Type B pancreatic cell (in vitro differentiated cells): ENCODE results near the gene KRTAP20-3. TPM values are rescaled to one million over a fixed set of nuclear protein-coding genes. Genes with fewer than 3 reads are reported as not detected.

Source experiments
- DNase-seq: peaks from one replicate; pipeline ENCODE4 v3.0.0; 2021; ENCODE audit warnings: mixed read lengths; ENCODE audit not compliant: unreplicated experiment; ENCODE audit errors: extremely low spot score
- H3K27ac Mint-ChIP-seq: 2 replicates; pipeline ENCODE4 v1.8.0; 2021; ENCODE audit warnings: mild to moderate bottlenecking, mixed read lengths
- H3K27me3 Mint-ChIP-seq: 2 replicates; pipeline ENCODE4 v1.8.0; 2021; ENCODE audit warnings: mixed read lengths
- H3K36me3 Mint-ChIP-seq: 2 replicates; pipeline ENCODE4 v1.8.0; 2021; ENCODE audit warnings: mixed read lengths
- H3K4me1 Mint-ChIP-seq: one replicate; pipeline ENCODE4 v1.8.0; 2021; ENCODE audit warnings: mixed read lengths; ENCODE audit not compliant: unreplicated experiment
- H3K4me3 Mint-ChIP-seq: 2 replicates; pipeline ENCODE4 v1.8.0; 2021; ENCODE audit warnings: mild to moderate bottlenecking, mixed read lengths
- H3K9me3 Mint-ChIP-seq: 2 replicates; pipeline ENCODE4 v1.8.0; 2021; ENCODE audit warnings: mixed read lengths
- total RNA-seq: library from RNA; stranded (reverse); gene quantifications from 2 replicates; pipeline ENCODE4 v1.2.1, GENCODE V29; 2021; ENCODE audit warnings: low replicate concordance
- TF ChIP-seq, protein P1 (sequence below): fragments of 200-600 bp; sonication (generic); conservative IDR thresholded peaks from 2 replicates; pipeline ENCODE4 v1.5.0; 2021; ENCODE audit warnings: antibody characterized with exemption, mild to moderate bottlenecking

The KRTAP20-3 gene
- total RNA-seq, 1 donor from 2014 or later, result not detected

DNA sequence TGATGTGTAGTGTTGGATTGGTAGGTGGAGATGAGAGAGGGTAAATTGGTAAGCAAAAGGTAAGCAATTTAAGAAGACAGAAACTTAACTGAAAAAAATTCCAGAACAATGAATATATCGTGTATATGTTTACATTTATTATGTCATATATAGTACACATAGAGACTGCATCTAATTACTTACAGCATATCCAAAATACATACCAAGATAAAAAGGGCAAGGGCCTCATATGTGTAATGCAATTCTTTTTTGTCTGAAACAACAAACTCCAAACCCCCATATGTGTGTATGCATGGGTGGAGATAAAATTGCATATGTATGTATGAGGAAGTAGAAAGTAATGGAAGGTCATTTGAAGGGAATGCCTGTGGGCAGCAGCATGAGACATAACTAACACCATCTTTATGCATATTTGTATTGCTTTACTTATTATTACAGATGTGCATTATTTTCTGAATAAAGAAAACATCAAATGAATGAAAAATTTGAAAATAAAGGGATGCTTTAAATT lies 4.3 kb downstream of the KRTAP20-3 start:
- Mint-ChIP-seq H3K27ac (no peak overlapping the region), H3K4me3 (no peak overlapping the region), H3K9me3 (no peaks in the 10 kb centered on the region), H3K27me3 (no peaks in the 10 kb centered on the region), H3K4me1 (no peaks in the 10 kb centered on the region), H3K36me3 (no peaks in the 10 kb centered on the region)
- DNase-seq, result no peak
- TF ChIP-seq, protein P1, sequence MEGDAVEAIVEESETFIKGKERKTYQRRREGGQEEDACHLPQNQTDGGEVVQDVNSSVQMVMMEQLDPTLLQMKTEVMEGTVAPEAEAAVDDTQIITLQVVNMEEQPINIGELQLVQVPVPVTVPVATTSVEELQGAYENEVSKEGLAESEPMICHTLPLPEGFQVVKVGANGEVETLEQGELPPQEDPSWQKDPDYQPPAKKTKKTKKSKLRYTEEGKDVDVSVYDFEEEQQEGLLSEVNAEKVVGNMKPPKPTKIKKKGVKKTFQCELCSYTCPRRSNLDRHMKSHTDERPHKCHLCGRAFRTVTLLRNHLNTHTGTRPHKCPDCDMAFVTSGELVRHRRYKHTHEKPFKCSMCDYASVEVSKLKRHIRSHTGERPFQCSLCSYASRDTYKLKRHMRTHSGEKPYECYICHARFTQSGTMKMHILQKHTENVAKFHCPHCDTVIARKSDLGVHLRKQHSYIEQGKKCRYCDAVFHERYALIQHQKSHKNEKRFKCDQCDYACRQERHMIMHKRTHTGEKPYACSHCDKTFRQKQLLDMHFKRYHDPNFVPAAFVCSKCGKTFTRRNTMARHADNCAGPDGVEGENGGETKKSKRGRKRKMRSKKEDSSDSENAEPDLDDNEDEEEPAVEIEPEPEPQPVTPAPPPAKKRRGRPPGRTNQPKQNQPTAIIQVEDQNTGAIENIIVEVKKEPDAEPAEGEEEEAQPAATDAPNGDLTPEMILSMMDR, result no peak

DNA sequence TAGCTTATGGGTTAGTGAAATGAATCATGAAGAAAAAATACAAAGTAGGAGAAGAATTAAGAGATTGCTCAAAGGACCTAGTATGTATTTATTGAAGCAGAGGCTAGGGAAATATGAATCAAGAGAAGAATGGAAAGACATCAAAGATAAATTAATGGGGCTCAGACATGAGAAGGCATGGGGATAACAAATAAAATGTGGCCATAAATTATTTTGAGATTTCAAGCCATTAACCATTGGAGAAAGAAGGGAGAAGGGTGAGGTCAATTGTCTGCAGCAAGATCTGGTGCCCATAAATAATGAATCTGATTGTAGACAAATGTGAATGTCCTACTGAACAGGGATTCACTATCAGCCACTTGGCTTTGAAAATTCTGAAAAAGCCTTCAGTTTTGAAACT lies 10.2 kb downstream of the KRTAP20-3 start:
- H3K4me3 Mint-ChIP-seq, result no peak overlapping the region
- H3K9me3 Mint-ChIP-seq, result no peaks in the 10 kb centered on the region
- H3K27me3 Mint-ChIP-seq, result peaks cover 3% of the 10 kb centered on the region
- TF ChIP-seq, protein P1, result no peak
- H3K4me1 Mint-ChIP-seq, result no peaks in the 10 kb centered on the region
- H3K27ac Mint-ChIP-seq, result no peak overlapping the region
- no peak for DNase-seq
- H3K36me3 Mint-ChIP-seq, result no peaks in the 10 kb centered on the region

GRCh38 chr21:30668776-30669175 lies 26.1 kb downstream of the KRTAP20-3 start:
- DNase-seq, result no peak
- no peaks in the 10 kb centered on the region for H3K4me1 Mint-ChIP-seq
- TF ChIP-seq, protein P1, result no peak
- no peaks in the 10 kb centered on the region for H3K27me3 Mint-ChIP-seq
- no peaks in the 10 kb centered on the region for H3K36me3 Mint-ChIP-seq
- H3K27ac Mint-ChIP-seq, result no peak overlapping the region
- no peak overlapping the region for H3K4me3 Mint-ChIP-seq
- peaks cover 12% of the 10 kb centered on the region for H3K9me3 Mint-ChIP-seq

DNA sequence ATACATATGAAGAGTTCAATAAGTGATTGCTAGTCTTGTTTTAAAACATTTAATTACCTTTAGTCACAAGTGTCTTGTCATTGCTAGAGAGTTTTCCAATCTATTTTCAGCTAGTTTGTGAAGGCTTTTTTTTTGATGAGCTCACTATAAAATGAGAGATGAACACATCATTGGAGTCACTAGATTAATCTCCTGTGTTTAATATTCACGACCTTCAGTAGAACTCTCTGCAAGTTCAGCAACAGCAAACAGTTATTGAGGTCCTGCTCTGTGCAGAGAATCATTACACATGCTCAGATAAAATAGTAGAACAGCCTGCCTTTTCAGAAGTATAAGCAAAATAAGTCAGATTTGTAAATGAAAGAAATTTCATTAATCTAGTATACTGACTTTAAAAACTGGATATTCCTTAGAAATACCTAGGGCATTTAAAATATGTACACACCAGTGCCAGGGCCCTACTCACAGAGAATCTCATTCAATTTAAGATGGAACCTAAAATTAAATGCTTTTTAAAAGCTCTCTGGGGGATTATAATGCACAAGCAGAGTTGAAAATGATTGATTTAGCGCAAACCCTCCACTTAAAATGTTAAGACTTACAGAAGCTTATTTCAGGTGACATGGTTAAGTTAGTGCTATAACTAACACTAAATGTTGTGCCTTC lies 30.5 kb downstream of the KRTAP20-3 start:
- Mint-ChIP-seq H3K9me3 (peaks cover 12% of the 10 kb centered on the region), H3K4me3 (no peak overlapping the region), H3K27me3 (no peaks in the 10 kb centered on the region), H3K36me3 (no peaks in the 10 kb centered on the region), H3K27ac (no peak overlapping the region), H3K4me1 (no peaks in the 10 kb centered on the region)
- TF ChIP-seq, protein P1, result no peak
- DNase-seq, result no peak

DNA sequence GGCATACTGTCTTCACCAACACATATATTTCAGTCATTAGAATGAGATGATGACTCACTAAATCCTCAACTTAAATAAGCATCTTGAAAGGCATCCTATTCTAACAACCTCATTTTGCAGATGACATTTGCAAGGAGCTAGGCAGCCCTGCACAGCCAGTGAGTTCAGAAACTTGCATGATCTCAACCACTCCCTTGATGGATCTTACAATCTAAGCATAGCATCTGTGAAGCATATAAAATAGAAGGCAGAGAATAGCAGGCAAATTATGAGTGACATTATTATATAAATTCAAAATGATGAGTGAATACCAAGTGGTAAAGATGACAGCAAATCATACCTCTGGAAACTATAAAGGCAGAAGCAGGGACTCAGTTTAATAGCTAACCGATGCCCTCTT lies 31.6 kb downstream of the KRTAP20-3 start:
- Mint-ChIP-seq H3K4me3 (no peak overlapping the region), H3K36me3 (no peaks in the 10 kb centered on the region), H3K27ac (no peak overlapping the region), H3K9me3 (peaks cover 12% of the 10 kb centered on the region), H3K4me1 (no peaks in the 10 kb centered on the region), H3K27me3 (no peaks in the 10 kb centered on the region)
- no peak for DNase-seq
- TF ChIP-seq, protein P1, result no peak
